ENCODE results near the gene KCNIP1.

The KCNIP1 gene

GRCh38 chr5:170642066-170642735 is 138.4 kb downstream of the KCNIP1 start:
- DNase-seq (ENCODE audit: low read depth), result no peak

- no peak for DNase-seq (ENCODE audit: low read depth)
Observed at GRCh38 chr5:170642776-170643436, 139.1 kb downstream of the KCNIP1 start.

GRCh38 chr5:170643591-170643990 is 139.8 kb downstream of the KCNIP1 start:
- no peak for DNase-seq (ENCODE audit: low read depth)

GRCh38 chr5:170644501-170644900 is 140.7 kb downstream of the KCNIP1 start:
- no peak for DNase-seq (ENCODE audit: low read depth)

- DNase-seq (ENCODE audit: low read depth), result no peak
Observed at GRCh38 chr5:170648541-170648940, 144.7 kb downstream of the KCNIP1 start.

GRCh38 chr5:170650850-170651249 is 147.0 kb downstream of the KCNIP1 start:
- no peak for DNase-seq (ENCODE audit: low read depth)

- DNase-seq (ENCODE audit: low read depth), result no peak
Observed at GRCh38 chr5:170651604-170652277, 147.9 kb downstream of the KCNIP1 start.

- DNase-seq (ENCODE audit: low read depth), result no peak
Observed at GRCh38 chr5:170655476-170655875, 151.7 kb downstream of the KCNIP1 start.

- no peak for DNase-seq (ENCODE audit: low read depth)
Observed at GRCh38 chr5:170655920-170656319, 152.1 kb downstream of the KCNIP1 start.

GRCh38 chr5:170656346-170656745 is 152.5 kb downstream of the KCNIP1 start:
- DNase-seq (ENCODE audit: low read depth), result no peak

- DNase-seq (ENCODE audit: low read depth), result no peak
Observed at GRCh38 chr5:170660531-170660930, 156.7 kb downstream of the KCNIP1 start.

GRCh38 chr5:170662966-170663365 is 159.1 kb downstream of the KCNIP1 start:
- DNase-seq (ENCODE audit: low read depth), result no peak

GRCh38 chr5:170678811-170679210 is 175.0 kb downstream of the KCNIP1 start:
- no peak for DNase-seq (ENCODE audit: low read depth)

GRCh38 chr5:170681013-170681433 is 177.2 kb downstream of the KCNIP1 start:
- DNase-seq (ENCODE audit: low read depth), result no peak

- no peak for DNase-seq (ENCODE audit: low read depth)
Observed at GRCh38 chr5:170691657-170692056, 187.8 kb downstream of the KCNIP1 start.

GRCh38 chr5:170693701-170694100 is 189.9 kb downstream of the KCNIP1 start:
- no peak for DNase-seq (ENCODE audit: low read depth)

- no peak for DNase-seq (ENCODE audit: low read depth)
Observed at GRCh38 chr5:170694911-170695310, 191.1 kb downstream of the KCNIP1 start.

GRCh38 chr5:170697031-170697430 is 193.2 kb downstream of the KCNIP1 start:
- no peak for DNase-seq (ENCODE audit: low read depth)

- no peak for DNase-seq (ENCODE audit: low read depth)
Observed at GRCh38 chr5:170700503-170700902, 196.7 kb downstream of the KCNIP1 start.

GRCh38 chr5:170701334-170701733 is 197.5 kb downstream of the KCNIP1 start:
- DNase-seq (ENCODE audit: low read depth), result no peak

GRCh38 chr5:170704417-170705192 is 200.8 kb downstream of the KCNIP1 start:
- no peak for DNase-seq (ENCODE audit: low read depth)

- DNase-seq (ENCODE audit: low read depth), result no peak
Observed at GRCh38 chr5:170709640-170710039, 205.8 kb downstream of the KCNIP1 start.
